T-helper 17 cell (primary cell): ENCODE results near the gene ABCG1. TPM values are rescaled to one million over a fixed set of nuclear protein-coding genes. Genes with fewer than 3 reads are reported as not detected.

ENCODE experiments used
- ATAC-seq: fragments of 150-1000 bp; cut with Tn5 transposase; 2 replicates; pipeline ENCODE4 v1.10.0; 2021; ENCODE audit warnings: mild to moderate bottlenecking, moderate library complexity
- DNase-seq, 3 donors: peaks; one replicate each; pipeline versions ENCODE4 v3.0.0 to v3.0.0-alpha.2; 2020 to 2021
- H3K9me3 ChIP-seq: one replicate; pipeline ENCODE4 v1.7.0; 2013; ENCODE audit warnings: low read length, mild to moderate bottlenecking; ENCODE audit not compliant: control insufficient read depth, poor library complexity, severe bottlenecking
- H3K27ac Mint-ChIP-seq: one replicate; pipeline ENCODE4 v1.8.0; 2022; ENCODE audit warnings: mild to moderate bottlenecking, moderate library complexity, mixed read lengths
- H3K27me3 Mint-ChIP-seq: one replicate; pipeline ENCODE4 v1.8.0; 2022; ENCODE audit warnings: mixed read lengths
- H3K36me3 Mint-ChIP-seq: one replicate; pipeline ENCODE4 v1.8.0; 2022; ENCODE audit warnings: low read depth, mixed read lengths
- H3K4me1 Mint-ChIP-seq: one replicate; pipeline ENCODE4 v1.8.0; 2022; ENCODE audit warnings: mild to moderate bottlenecking, mixed read lengths
- H3K4me3 Mint-ChIP-seq: one replicate; pipeline ENCODE4 v1.8.0; 2022; ENCODE audit warnings: mild to moderate bottlenecking, moderate library complexity, mixed read lengths
- total RNA-seq, 4 donors: library from RNA in 2 of 4; stranded (reverse) in 2 of 4; gene quantifications; one replicate each; pipeline ENCODE4 v1.2.3 and lab custom pipeline; 2022 to 2026

The ABCG1 gene
- total RNA-seq, 2 donors from 2014 or later = 43.4 to 75.0 TPM

DNA sequence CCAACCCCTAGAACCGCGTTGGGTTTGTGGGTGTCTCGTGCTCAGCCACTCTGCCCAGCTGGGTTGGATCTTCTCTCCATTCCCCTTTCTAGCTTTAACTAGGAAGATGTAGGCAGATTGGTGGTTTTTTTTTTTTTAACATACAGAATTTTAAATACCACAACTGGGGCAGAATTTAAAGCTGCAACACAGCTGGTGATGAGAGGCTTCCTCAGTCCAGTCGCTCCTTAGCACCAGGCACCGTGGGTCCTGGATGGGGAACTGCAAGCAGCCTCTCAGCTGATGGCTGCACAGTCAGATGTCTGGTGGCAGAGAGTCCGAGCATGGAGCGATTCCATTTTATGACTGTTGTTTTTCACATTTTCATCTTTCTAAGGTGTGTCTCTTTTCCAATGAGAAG, 77.6 kb downstream of the ABCG1 start:
- H3K4me1 Mint-ChIP-seq = peaks cover 2% of the 10 kb centered on the region
- no peak overlapping the region for H3K27ac Mint-ChIP-seq
- ATAC-seq = no peak
- peaks cover 2% of the 10 kb centered on the region for H3K36me3 Mint-ChIP-seq
- no peak for DNase-seq
- H3K4me3 Mint-ChIP-seq = no peak overlapping the region
- H3K27me3 Mint-ChIP-seq = no peaks in the 10 kb centered on the region
- H3K9me3 ChIP-seq = no peaks in the 10 kb centered on the region

DNA sequence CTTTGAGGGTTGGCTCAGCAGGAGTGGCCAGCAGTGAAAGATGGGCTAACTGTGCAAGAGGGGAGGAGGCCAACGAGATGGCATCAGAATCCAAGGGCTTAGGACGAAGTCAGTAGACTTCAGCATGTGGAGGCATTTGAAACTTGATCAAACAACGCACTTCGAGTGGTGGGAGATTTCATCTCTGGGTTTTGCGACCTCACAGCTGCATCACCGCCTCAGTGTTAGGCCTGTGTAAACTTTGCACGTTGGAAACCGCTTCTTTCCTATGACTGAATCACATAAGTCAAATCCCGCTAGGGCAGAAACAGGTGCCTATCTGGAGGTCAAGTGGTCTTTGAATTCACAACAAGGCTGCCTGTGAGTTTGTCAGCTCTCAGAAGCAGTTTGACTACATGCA, 78.4 kb downstream of the ABCG1 start:
- ATAC-seq (no peak), DNase-seq (no peak)
- H3K9me3 ChIP-seq = no peaks in the 10 kb centered on the region
- Mint-ChIP-seq H3K27me3 (no peaks in the 10 kb centered on the region), H3K4me1 (peaks cover 2% of the 10 kb centered on the region), H3K36me3 (peaks cover 2% of the 10 kb centered on the region), H3K27ac (no peak overlapping the region), H3K4me3 (peak overlapping the region; percentile 68)

DNA sequence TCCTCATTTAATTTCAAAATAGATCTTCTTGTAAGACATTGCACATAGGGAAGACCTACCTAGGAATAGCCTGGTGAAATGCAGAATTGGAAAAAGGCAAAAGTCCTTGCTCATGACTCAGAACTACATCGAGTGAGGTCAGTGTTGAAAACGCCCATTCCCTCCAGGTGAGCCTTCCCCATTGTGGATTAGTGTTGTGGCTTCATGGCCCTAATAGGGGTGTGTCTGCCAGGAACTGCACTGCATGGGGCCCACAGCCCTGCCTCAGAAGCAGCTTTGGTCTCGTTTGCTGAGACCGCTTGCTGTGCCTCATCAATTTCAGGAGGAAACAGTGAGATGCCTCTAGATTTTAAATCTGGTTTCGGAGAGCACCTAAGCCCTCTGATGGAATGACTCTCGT, 79.3 kb downstream of the ABCG1 start:
- Mint-ChIP-seq H3K4me1 (peaks cover 2% of the 10 kb centered on the region), H3K27ac (no peak overlapping the region), H3K36me3 (peaks cover 2% of the 10 kb centered on the region), H3K4me3 (no peak overlapping the region), H3K27me3 (no peaks in the 10 kb centered on the region)
- DNase-seq = no peak
- no peaks in the 10 kb centered on the region for H3K9me3 ChIP-seq
- ATAC-seq = no peak

DNA sequence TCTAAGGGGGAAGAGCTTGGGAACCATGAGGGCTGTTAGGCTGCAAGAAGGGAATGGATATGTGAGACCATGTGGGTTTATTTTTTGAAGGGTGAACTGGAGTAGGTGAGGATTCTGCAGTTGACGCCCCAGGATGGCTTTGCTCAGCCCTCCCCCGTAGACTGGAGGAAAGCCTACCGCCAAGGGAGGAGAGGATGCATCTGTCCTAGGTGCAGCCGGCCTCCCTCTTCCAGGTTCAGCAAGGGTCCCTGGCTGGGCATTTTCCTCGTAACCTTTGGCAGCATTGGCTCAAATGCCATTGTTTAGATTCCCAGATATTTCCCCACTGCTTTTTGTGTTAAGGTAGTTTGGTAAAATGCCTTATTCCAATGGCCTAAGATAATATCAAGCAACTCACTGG, 79.7 kb downstream of the ABCG1 start:
- no peak for ATAC-seq
- Mint-ChIP-seq H3K27ac (no peak overlapping the region), H3K4me3 (no peak overlapping the region), H3K27me3 (no peaks in the 10 kb centered on the region), H3K36me3 (peaks cover 2% of the 10 kb centered on the region), H3K4me1 (peaks cover 2% of the 10 kb centered on the region)
- DNase-seq = no peak
- H3K9me3 ChIP-seq = no peaks in the 10 kb centered on the region

DNA sequence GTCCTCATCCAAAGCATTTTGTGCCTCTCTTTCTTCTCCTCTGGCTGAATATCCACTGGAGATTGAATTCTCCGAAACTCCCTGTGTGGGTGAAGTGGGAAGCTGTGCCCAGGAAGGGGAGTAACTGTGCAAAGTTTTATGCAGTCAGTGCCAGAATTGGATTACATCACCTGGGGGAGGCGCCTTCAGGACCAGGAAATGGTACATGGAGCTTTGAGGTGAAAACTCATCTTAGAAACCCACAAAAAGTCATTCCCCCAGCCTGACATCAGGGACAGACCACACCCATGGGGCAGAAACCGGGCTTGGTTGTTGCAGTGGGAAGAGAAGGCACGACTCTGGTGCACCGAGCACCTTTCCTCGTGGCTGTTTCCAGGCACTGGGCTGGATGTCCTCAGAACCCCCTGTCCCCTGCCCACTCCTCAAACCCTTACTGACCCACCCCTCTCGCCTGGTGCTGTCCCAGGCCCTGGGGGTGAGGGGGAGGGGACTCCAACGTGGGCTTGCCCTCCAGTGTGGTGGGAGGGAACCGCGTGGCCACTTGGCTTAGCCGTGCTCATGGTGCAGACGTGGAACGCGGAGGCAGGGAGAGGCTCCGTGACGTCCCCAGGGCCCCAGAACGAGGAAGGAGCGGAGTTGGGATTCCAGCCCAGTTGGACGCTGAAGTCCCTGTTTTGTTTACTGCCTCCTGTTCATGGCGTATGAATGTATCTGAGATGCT, 80.5 kb downstream of the ABCG1 start:
- H3K36me3 Mint-ChIP-seq = peaks cover 2% of the 10 kb centered on the region
- no peak overlapping the region for H3K4me3 Mint-ChIP-seq
- no peaks in the 10 kb centered on the region for H3K27me3 Mint-ChIP-seq
- peak; percentile 50 for ATAC-seq
- H3K4me1 Mint-ChIP-seq = peaks cover 2% of the 10 kb centered on the region
- no peak overlapping the region for H3K27ac Mint-ChIP-seq
- H3K9me3 ChIP-seq = no peaks in the 10 kb centered on the region
- no peak for DNase-seq

DNA sequence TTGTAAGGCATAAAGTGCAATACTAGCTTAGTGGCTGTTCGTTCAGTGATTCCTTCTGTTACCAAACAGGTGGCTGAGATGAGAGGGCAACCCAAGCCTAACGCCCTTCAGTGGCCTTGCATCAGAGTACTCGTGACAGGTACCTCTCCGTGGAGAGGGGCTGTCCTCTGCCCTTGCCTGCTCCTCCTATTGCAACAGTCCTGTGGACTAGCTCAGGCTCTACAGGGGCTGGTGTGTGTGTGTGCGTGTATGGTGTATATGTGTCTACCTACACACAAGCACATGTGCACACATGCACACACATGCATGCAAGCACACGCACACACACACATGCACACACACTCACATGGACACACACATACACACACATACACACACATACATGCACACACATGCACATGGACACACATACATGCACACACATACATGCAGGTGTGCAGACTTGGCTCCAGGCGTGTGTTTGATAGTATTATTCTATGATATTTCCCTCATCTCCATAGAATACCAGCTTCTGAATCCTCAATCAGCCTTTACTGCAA, 81.2 kb downstream of the ABCG1 start:
- no peaks in the 10 kb centered on the region for H3K9me3 ChIP-seq
- ATAC-seq = no peak
- H3K27me3 Mint-ChIP-seq = no peaks in the 10 kb centered on the region
- no peak overlapping the region for H3K4me3 Mint-ChIP-seq
- H3K4me1 Mint-ChIP-seq = peaks cover 2% of the 10 kb centered on the region
- no peak for DNase-seq
- H3K27ac Mint-ChIP-seq = no peak overlapping the region
- H3K36me3 Mint-ChIP-seq = no peaks in the 10 kb centered on the region

DNA sequence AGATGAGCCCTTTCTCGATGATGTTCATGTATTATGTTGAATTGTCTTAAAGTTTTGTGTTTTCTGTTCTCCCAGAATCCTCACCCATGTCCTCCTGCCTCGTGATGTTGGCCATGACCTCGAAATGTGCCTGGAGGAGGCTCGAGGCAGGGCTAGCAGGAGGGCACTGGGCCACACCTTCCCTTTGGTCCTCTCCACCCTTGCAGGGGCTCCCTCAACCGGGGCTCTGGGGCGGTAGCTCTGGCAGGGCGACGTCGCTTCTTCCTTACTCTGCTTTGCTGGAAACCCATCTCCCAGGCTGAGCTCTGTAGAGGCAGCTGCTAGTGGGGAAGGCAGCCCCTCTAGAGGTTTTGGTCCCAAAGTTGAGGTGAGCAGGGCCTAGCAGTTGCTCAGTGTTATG, 82.0 kb downstream of the ABCG1 start:
- peaks cover 5% of the 10 kb centered on the region for H3K27me3 Mint-ChIP-seq
- no peak overlapping the region for H3K27ac Mint-ChIP-seq
- no peak overlapping the region for H3K4me3 Mint-ChIP-seq
- H3K36me3 Mint-ChIP-seq = no peaks in the 10 kb centered on the region
- DNase-seq = no peak
- ATAC-seq = no peak
- H3K4me1 Mint-ChIP-seq = peaks cover 2% of the 10 kb centered on the region
- H3K9me3 ChIP-seq = no peaks in the 10 kb centered on the region

DNA sequence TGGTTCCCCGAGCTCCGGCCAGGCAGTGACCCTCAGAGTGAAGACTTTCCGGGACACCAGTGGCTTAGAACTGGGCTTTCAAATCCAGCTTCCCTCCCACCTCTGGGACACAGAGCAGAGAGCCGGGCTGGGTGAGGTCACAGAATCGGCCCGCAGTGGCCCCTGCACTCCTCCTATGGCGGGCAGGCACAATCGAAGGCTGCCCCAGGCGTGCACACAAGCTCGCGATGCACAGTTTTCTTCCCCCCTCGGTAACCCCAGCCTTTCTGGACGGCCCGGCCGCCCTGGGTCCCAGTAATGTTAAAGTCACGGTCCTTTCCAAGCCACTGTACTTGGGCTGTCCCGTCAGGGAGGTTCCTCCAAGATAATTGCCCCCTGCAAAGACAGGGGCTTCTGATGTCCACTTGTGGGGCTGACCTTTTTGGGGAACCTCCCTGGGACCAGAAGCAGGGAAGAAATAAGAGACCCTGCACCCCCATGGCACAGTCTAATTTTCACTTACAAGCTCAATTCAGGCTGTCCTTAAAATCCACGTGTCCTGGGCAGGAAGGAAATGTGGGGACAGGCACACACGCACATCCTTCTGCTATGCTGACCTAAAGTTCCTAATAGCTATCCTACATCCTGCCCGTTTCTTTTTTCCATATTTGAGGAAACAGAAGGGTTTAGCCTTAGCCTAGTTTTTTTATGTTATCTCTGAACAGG, 82.6 kb downstream of the ABCG1 start:
- H3K9me3 ChIP-seq = no peaks in the 10 kb centered on the region
- H3K27ac Mint-ChIP-seq = no peak overlapping the region
- no peaks in the 10 kb centered on the region for H3K36me3 Mint-ChIP-seq
- no peak overlapping the region for H3K4me3 Mint-ChIP-seq
- peaks cover 8% of the 10 kb centered on the region for H3K27me3 Mint-ChIP-seq
- ATAC-seq (no peak), DNase-seq (no peak)
- H3K4me1 Mint-ChIP-seq = peaks cover 2% of the 10 kb centered on the region

DNA sequence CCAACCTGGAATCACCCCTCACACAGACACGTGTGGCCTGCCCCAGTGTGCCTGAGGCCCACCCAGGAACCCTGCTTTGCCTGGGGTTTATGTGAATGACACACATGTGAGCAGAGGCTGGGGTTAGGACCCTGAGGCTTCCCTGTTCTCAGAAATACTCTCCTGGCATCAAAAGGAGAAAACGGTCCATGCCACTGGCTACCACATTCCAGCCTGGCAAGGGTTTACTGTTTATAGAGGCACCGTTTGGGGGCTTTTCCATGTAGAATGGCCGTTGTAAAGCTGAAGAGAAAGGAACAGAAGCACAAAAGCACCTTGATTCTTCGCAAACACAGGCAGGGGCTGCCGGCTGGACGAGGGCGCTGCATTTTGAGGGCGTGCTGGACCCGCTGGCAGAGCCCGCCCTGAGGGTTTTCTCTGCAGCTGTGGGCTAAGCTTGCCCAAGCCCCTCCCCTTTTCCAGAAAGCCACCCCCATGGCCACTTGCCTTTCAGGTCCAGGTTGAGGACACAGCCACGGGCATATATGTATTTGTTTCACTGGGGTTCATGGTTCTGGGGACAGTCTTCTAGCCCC, 83.2 kb downstream of the ABCG1 start:
- H3K9me3 ChIP-seq = no peaks in the 10 kb centered on the region
- Mint-ChIP-seq H3K27ac (no peak overlapping the region), H3K27me3 (peaks cover 14% of the 10 kb centered on the region), H3K4me1 (peaks cover 2% of the 10 kb centered on the region), H3K36me3 (no peaks in the 10 kb centered on the region), H3K4me3 (no peak overlapping the region)
- ATAC-seq (no peak), DNase-seq (no peak)

DNA sequence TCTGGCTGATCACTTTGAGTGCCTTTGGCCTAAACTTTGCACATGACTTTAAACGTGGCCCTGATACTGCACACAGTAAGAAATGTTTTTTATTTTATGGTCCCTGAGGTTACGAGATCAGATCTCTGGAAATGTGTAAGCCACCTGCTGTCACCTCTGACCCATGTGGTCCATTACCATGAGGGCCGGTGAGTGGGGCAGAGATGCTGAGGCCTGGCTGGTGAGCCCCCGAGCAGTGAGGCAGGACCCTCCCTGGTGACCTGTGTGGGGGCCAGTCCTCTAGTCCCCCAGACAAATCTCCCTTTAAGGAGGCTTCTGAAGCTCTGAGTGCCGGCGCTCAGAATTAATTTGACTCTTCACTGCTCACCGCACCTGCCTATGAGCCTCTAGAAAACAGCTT, 83.9 kb downstream of the ABCG1 start:
- Mint-ChIP-seq H3K4me1 (peaks cover 2% of the 10 kb centered on the region), H3K27me3 (peaks cover 16% of the 10 kb centered on the region), H3K36me3 (no peaks in the 10 kb centered on the region), H3K27ac (no peak overlapping the region), H3K4me3 (no peak overlapping the region)
- no peaks in the 10 kb centered on the region for H3K9me3 ChIP-seq
- DNase-seq (no peak), ATAC-seq (no peak)

DNA sequence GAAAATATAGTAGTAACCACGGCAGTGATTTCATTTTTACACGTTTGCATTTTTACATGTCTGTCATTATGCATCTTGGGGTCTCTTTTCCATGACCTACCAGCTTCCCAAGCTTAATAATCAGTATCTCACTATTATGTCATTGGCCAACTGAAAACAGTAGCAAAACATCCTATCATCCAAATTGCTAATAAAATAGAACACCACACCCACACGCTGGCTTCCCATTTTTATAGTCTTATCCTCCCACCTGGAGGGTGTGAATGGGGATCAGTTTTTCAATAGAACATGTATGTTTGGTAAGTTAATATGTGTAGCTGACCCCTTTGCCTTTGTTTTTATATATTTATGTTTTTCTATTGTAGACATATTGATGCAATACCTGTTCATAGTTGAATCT, 84.5 kb downstream of the ABCG1 start:
- Mint-ChIP-seq H3K4me1 (peaks cover 1% of the 10 kb centered on the region), H3K27ac (no peak overlapping the region), H3K27me3 (peaks cover 16% of the 10 kb centered on the region), H3K36me3 (no peaks in the 10 kb centered on the region), H3K4me3 (no peak overlapping the region)
- ATAC-seq (no peak), DNase-seq (no peak)
- no peaks in the 10 kb centered on the region for H3K9me3 ChIP-seq

DNA sequence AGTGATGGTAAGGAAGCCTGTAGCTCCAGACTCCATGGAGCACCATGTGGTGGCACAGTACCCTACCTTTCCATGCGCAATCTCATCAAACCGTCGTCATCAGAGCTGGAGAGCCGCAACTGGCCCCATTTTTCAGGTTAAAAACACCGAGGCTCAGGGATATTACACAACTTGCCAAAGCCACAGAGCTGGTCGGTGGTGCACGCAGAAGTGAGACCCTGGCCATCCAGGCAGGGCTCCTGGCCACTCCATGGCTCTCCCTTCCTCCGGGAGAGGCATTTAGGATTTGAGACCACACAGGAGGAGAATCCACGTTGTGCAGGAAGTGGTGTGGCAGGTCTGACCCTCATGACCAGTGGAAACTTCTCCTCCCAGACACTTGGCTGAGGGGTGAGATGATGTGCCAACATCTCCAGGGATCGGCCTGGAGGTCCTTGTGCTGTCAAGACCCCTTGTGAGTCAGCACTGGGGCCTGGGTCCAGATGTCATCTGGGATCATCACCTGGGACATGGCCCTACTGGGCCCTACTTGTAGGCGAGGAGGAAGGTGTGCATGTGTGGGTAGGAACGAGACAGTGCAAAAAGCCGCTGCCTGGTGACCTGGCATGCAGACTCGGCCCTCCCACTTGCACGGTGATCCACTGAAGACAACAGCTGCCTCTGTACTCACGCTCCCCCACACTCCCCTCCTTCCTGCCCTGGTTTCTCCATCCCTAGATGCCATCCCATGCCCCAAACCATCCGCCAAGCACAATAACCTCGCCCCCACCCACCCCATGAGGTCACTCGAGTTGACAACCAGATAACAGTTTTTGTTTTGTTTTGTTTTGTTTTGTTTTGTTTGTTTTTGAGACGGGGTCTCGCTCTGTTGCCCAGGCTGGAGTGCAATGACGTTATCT, 85.9 kb downstream of the ABCG1 start:
- H3K27me3 Mint-ChIP-seq = peaks cover 16% of the 10 kb centered on the region
- peak overlapping the region; percentile 49 for H3K27ac Mint-ChIP-seq
- H3K4me3 Mint-ChIP-seq = no peak overlapping the region
- H3K36me3 Mint-ChIP-seq = no peaks in the 10 kb centered on the region
- ATAC-seq (no peak), DNase-seq (no peak)
- H3K9me3 ChIP-seq = no peaks in the 10 kb centered on the region
- H3K4me1 Mint-ChIP-seq = peaks cover 4% of the 10 kb centered on the region

DNA sequence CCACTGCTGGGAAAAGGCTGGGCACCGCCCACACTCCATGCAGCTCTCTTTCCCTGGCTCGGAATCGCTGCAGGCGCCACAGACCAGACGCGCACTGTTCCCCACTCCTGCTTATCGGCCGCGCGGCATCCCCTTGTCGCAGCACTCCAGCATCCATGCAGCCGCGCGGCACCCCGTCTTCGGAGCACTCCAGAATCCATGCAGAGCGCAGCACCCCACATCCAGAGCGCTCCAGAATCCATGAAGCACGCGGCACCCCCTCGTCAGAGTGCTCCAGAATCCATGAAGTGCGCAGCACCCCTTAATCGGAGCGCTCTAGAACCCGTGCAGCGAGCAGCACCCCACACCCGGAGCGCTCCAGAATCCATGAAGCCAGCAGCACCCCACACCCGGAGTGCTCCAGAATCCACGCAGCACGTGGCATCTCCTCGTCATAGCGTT, 86.8 kb downstream of the ABCG1 start:
- no peak for ATAC-seq
- no peak for DNase-seq
- H3K4me1 Mint-ChIP-seq = peaks cover 4% of the 10 kb centered on the region
- H3K27me3 Mint-ChIP-seq = peaks cover 16% of the 10 kb centered on the region
- peak overlapping the region; percentile 49 for H3K27ac Mint-ChIP-seq
- no peaks in the 10 kb centered on the region for H3K36me3 Mint-ChIP-seq
- H3K4me3 Mint-ChIP-seq = no peak overlapping the region
- H3K9me3 ChIP-seq = no peaks in the 10 kb centered on the region
